Thyroid gland (tissue), 4 donors: ENCODE results near the gene EFNA4. TPM values are rescaled to one million over a fixed set of nuclear protein-coding genes. Genes with fewer than 3 reads are reported as not detected.

Source experiments
- DNase-seq, 2 donors: peaks; one replicate each; pipeline ENCODE4 v3.0.0-alpha.2; 2019
- H3K27ac ChIP-seq, 3 donors: fragments of 200-600 bp; sonication (generic); 1 replicate in 2 of 3; 2 replicates in 1 of 3; pipeline ENCODE4 v1.5.1; 2016 to 2019; ENCODE audit warnings: mild to moderate bottlenecking in 1 of 3, moderate library complexity in 1 of 3
- H3K27me3 ChIP-seq: fragments of 200-600 bp; sonication (generic); one replicate; pipeline ENCODE4 v1.5.1; 2019
- H3K36me3 ChIP-seq, 2 donors: fragments of 200-600 bp; sonication (generic); one replicate each; pipeline ENCODE4 v1.5.1; 2016 to 2019
- H3K4me1 ChIP-seq, 2 donors: fragments of 200-600 bp; sonication (generic); one replicate each; pipeline ENCODE4 v1.5.1; 2017 to 2019
- H3K4me3 ChIP-seq, 3 donors: fragments of 200-600 bp; sonication (generic); replicated peaks in 1 of 3; 1 replicate in 2 of 3; 2 replicates in 1 of 3; pipeline ENCODE4 v1.5.1; 2016; ENCODE audit warnings: mild to moderate bottlenecking in 1 of 3
- H3K9me3 ChIP-seq: fragments of 200-600 bp; sonication (generic); one replicate; pipeline ENCODE4 v1.5.1; 2017
- POLR2A ChIP-seq, 2 donors: fragments of 450-650 bp; IDR thresholded peaks; one replicate each; pipeline ENCODE4 v1.6.1; 2017; ENCODE audit warnings: antibody characterized with exemption in 2 of 2, mild to moderate bottlenecking in 2 of 2, moderate library complexity in 1 of 2
- WGBS, 2 donors: methylation state at CpG; one replicate each; pipeline ENCODE4 v1.1.5; 2017; 5-methylcytosine and 5-hydroxymethylcytosine counted together
- intact Hi-C: fragments of 100-400 bp; cut with DNase I; formaldehyde crosslinking; loops from one replicate; pipeline ENCODE4 v1.15.1; 2023
- total RNA-seq, 4 donors: library from RNA; depleted of rRNA; stranded (reverse); fragments of >200 nt; gene quantifications; one replicate each; pipeline ENCODE4 v1.2.3, GENCODE V29; 2016
- TF ChIP-seq, protein P1 (sequence below), 6 experiments: fragments of 200-600 bp in 3 of 6; fragments of 450-650 bp in 3 of 6; sonication (generic) in 3 of 6; IDR thresholded peaks; one replicate each; pipeline ENCODE4 v1.5.1; 2016 to 2019; ENCODE audit warnings: antibody characterized with exemption in 6 of 6, mild to moderate bottlenecking in 2 of 6, inconsistent platforms in 1 of 6, moderate library complexity in 1 of 6

The EFNA4 gene
- total RNA-seq, 4 donors from 2014 or later: 7.5 to 13.1 (median 9.9) TPM

GRCh38 chr1:155083865-155084721, 20.6 kb downstream of the EFNA4 start:
- intact Hi-C loops: loop anchor here (2.0 to 5.0 kb wide), 2 partner anchors 21 to 37 kb away; partner anchors contain the start of gene EFNA4
- TF ChIP-seq, protein P1, sequence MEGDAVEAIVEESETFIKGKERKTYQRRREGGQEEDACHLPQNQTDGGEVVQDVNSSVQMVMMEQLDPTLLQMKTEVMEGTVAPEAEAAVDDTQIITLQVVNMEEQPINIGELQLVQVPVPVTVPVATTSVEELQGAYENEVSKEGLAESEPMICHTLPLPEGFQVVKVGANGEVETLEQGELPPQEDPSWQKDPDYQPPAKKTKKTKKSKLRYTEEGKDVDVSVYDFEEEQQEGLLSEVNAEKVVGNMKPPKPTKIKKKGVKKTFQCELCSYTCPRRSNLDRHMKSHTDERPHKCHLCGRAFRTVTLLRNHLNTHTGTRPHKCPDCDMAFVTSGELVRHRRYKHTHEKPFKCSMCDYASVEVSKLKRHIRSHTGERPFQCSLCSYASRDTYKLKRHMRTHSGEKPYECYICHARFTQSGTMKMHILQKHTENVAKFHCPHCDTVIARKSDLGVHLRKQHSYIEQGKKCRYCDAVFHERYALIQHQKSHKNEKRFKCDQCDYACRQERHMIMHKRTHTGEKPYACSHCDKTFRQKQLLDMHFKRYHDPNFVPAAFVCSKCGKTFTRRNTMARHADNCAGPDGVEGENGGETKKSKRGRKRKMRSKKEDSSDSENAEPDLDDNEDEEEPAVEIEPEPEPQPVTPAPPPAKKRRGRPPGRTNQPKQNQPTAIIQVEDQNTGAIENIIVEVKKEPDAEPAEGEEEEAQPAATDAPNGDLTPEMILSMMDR (IDR thresholded peaks at IDR 0.05): no peak
- no peak for TF ChIP-seq POLR2A (IDR thresholded peaks at IDR 0.05)
- Histone ChIP-seq H3K9me3 (no peaks in the 10 kb centered on the region), H3K27me3 (peaks cover 42% of the 10 kb centered on the region), H3K27ac (no peak overlapping the region), H3K36me3 (no peaks in the 10 kb centered on the region), H3K4me3 (peak overlapping the region in 1 of 3 donors; percentile 51), H3K4me1 (peaks cover 46 to 66% of the 10 kb centered on the region in 2 donors)
- WGBS, 2 donors: 30 to 33% methylated on average over 16 to 20 of the region's 21 CpGs
- DNase-seq: no peak

- intact Hi-C loops: loop anchor here (2.0 to 5.0 kb wide), 2 partner anchors 22 to 38 kb away; partner anchors contain the start of gene EFNA4
- Histone ChIP-seq H3K4me1 (peaks cover 38 to 58% of the 10 kb centered on the region in 2 donors), H3K27me3 (peaks cover 38% of the 10 kb centered on the region), H3K9me3 (no peaks in the 10 kb centered on the region), H3K36me3 (no peaks in the 10 kb centered on the region), H3K27ac (peak overlapping the region; percentile 80 to 87 (median 81)), H3K4me3 (peak overlapping the region; percentile 51 to 83 (median 58))
- DNase-seq: peak; percentile 95 to 96
- 1% methylated on average over 39 to 49 of the region's 67 CpGs for WGBS, 2 donors
- TF ChIP-seq, protein P1 (IDR thresholded peaks at IDR 0.05): peak; percentile 90 to 98 (median 96)
- TF ChIP-seq POLR2A (IDR thresholded peaks at IDR 0.05): peak in 1 of 2 donors; percentile 58
Measured at GRCh38 chr1:155084722-155085503, 21.4 kb downstream of the EFNA4 start.

DNA sequence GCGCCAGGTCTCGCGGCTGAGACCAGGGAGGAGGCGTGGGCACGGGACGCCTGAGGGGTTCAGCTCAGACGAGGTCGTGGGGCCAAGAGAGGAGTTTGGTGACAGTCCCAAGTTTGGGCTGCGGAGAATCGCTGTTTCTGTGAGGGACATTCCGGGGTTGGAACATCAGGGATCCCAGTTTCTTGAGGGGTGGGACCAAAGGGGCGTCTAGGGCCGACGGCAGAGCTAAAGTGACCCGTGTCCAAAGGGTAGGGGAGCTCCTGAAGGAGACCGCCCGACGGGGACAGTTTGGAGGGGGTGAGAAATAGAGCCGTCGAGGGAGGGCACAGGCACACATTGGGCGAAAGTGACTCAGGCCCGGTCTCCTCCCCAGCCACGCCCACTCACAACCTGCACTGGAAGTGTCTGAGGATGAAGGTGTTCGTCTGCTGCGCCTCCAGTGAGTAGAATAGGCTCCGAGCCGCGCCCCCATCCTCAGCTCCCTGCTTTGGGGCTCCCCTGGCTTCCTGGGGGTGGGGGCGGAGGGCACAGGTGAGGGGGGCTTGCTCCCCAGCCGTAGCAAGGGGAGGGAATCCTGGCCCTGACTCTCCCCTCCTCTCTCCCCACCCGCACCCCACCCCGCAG, 22.1 kb downstream of the EFNA4 start:
- H3K27me3 ChIP-seq: peaks cover 31% of the 10 kb centered on the region
- DNase-seq: peak; percentile 70 to 76
- H3K9me3 ChIP-seq: no peaks in the 10 kb centered on the region
- TF ChIP-seq, protein P1 (IDR thresholded peaks at IDR 0.05): no peak
- TF ChIP-seq POLR2A (IDR thresholded peaks at IDR 0.05): no peak
- peak overlapping the region; percentile 51 to 83 (median 58) for H3K4me3 ChIP-seq
- intact Hi-C loops: loop anchor here (2.0 kb wide), 1 partner anchor 23 kb away; the partner anchor contains the start of gene EFNA4
- peak overlapping the region; percentile 63 to 87 (median 81) for H3K27ac ChIP-seq
- 0 to 4% methylated on average over 22 to 24 of the region's 32 CpGs for WGBS, 2 donors
- H3K4me1 ChIP-seq: peaks cover 31 to 51% of the 10 kb centered on the region in 2 donors
- H3K36me3 ChIP-seq: no peaks in the 10 kb centered on the region

GRCh38 chr1:155086128-155086741, 22.7 kb downstream of the EFNA4 start:
- TF ChIP-seq POLR2A (IDR thresholded peaks at IDR 0.05): no peak
- TF ChIP-seq, protein P1 (IDR thresholded peaks at IDR 0.05): peak; percentile 74 to 100 (median 94)
- peak overlapping the region in 1 of 3 donors; percentile 51 for H3K4me3 ChIP-seq
- DNase-seq: peak; percentile 59 to 65
- peaks cover 25 to 48% of the 10 kb centered on the region in 2 donors for H3K4me1 ChIP-seq
- peaks cover 25% of the 10 kb centered on the region for H3K27me3 ChIP-seq
- H3K27ac ChIP-seq: peak overlapping the region in 1 of 3 donors; percentile 87
- 11 to 27% methylated on average over 2 to 17 of the region's 24 CpGs for WGBS, 2 donors
- intact Hi-C loops: no loop called here
- no peaks in the 10 kb centered on the region for H3K36me3 ChIP-seq
- no peaks in the 10 kb centered on the region for H3K9me3 ChIP-seq
